C4-2B (cell line): Measurements from ENCODE around the gene SLC38A5.

ENCODE experiments used
- H3K27ac ChIP-seq: fragments of 450-650 bp; 2 replicates; pipeline ENCODE4 v1.5.1; 2017
- ZFX ChIP-seq: fragments of 450-650 bp; IDR thresholded peaks from 2 replicates; pipeline ENCODE4 v1.6.1; 2017
- TF ChIP-seq, protein P1 (sequence below): fragments of 450-650 bp; conservative IDR thresholded peaks from 2 replicates; pipeline ENCODE4 v1.5.1; 2017; ENCODE audit warnings: mild to moderate bottlenecking

Gene SLC38A5

DNA sequence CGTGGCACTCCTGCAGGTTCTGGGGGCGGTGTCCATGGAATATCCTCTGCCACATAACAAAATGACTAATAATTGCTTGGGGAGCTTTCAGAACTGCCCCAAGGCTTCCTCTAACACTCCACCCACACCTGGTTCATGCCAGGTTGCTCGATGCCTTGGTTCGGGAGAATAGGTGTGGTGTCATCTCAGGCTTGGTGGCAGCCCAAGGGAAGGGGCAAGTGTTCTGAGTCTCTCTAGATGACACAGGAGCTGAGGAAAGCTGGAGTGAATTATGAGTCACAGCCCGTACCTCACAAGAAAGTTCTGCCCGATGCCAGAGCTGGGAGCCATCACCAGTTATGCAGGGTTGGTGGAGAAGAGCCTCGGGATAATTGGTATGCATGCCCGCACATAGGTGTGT is 20.6 kb upstream of the SLC38A5 start:
- no peak overlapping the region for H3K27ac ChIP-seq
- TF ChIP-seq ZFX: no peak
- TF ChIP-seq, protein P1, sequence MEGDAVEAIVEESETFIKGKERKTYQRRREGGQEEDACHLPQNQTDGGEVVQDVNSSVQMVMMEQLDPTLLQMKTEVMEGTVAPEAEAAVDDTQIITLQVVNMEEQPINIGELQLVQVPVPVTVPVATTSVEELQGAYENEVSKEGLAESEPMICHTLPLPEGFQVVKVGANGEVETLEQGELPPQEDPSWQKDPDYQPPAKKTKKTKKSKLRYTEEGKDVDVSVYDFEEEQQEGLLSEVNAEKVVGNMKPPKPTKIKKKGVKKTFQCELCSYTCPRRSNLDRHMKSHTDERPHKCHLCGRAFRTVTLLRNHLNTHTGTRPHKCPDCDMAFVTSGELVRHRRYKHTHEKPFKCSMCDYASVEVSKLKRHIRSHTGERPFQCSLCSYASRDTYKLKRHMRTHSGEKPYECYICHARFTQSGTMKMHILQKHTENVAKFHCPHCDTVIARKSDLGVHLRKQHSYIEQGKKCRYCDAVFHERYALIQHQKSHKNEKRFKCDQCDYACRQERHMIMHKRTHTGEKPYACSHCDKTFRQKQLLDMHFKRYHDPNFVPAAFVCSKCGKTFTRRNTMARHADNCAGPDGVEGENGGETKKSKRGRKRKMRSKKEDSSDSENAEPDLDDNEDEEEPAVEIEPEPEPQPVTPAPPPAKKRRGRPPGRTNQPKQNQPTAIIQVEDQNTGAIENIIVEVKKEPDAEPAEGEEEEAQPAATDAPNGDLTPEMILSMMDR: no peak

DNA sequence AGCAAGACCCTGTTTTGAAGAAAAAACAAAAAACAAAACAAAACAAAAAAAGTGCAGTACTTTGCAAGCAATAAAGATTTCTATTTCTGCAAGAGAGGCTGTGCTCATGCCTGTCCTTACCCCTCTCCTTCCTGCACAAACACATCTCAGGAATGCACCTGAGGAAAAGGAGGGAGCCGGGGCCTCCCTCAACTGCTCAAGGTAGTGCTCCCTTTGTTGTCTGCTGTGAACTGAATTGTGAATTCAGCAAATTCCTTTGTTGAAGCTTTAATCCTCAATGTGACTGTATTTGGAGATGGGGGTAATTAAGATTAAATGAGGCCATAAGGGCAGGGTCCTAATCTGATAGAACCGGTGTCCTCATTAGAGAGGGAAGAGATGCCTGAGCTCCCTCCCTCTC is 19.8 kb upstream of the SLC38A5 start:
- no peak overlapping the region for H3K27ac ChIP-seq

DNA sequence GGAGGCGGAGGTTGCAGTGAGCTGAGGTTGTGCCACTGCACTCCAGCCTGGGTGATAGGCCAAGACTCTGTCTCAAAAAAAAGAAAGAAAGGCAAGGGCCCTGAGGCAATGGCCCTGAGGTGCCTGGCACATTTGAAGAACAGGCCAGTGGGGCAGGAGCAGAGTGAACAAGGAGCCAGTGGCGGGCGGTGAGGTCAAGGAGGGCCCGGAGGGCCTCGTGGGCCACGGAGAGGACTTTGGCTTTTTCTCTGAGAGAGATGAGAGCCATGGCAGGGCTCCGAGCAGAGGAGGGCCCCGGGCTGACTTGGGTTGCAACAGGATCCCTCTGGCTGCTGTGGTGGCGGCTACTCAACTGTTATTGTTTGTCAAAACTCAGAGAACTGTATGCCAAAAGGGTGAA is 19.2 kb upstream of the SLC38A5 start:
- TF ChIP-seq, protein P1: no peak
- no peak for TF ChIP-seq ZFX
- H3K27ac ChIP-seq: no peak overlapping the region

More for the DNA sequence above, 19.8 kb upstream of the SLC38A5 start:
- no peak for TF ChIP-seq ZFX
- TF ChIP-seq, protein P1: no peak

DNA sequence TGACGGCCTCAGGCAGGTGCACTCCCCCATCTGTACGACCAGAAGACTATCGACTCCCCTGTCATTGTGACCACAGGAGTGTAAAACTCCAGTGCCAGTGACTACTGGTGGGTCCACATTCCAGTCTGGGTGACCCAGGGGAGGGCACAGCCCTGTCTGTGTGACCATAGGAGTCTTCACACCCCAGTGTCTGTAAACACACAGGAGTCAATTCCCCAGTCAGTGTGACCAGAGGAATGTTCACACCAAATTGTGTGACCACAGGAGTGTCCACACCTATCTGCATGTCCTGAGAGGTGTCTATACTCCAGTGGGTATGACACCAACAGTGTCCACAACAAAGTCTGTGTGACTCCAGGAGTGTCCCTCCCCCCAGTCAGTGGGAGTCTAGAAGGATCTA is 18.0 kb upstream of the SLC38A5 start:
- no peak overlapping the region for H3K27ac ChIP-seq
- TF ChIP-seq, protein P1: no peak
- no peak for TF ChIP-seq ZFX

DNA sequence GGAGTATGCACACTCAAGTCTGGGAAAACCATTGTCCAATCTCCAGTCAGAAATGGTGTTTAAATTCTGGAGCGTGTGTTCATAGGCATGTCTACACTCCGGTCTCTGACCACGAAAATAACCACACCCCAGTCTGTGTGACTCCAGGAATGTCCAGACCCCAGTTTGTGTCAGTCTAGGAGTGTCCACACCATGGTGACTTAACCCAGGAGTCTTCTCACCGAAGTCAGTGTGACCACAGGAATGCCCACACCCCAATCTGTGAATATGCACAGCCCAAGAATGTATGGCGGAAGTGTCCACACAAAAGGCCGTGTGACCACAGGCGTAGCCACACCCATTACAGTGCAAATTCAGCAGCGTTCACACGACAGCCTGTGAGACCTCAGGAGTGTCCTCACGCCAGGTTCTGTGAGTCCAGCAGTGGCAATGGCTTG is 17.3 kb upstream of the SLC38A5 start:
- TF ChIP-seq, protein P1: no peak
- TF ChIP-seq ZFX: no peak
- no peak overlapping the region for H3K27ac ChIP-seq

DNA sequence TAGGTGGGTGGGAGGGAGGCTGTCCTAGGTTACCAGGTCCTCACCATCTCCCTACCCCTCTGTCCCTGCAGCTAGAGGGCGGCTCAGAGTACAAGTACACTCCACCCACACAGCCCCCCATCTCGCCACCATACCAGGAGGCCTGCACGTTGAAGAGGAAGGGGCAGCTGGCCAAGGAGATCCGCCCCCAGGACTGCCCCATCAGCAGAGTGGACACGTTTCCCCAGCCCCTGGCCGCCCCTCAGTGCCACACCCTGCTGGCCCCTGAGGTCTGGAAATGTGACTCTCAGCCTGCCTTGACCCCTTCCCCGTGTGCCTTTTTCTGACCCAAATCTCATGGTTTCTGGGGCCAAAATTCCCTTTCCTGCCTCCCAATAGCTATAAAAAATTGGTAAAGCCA is 12.5 kb upstream of the SLC38A5 start:
- no peak overlapping the region for H3K27ac ChIP-seq
- TF ChIP-seq ZFX: no peak
- TF ChIP-seq, protein P1: no peak

DNA sequence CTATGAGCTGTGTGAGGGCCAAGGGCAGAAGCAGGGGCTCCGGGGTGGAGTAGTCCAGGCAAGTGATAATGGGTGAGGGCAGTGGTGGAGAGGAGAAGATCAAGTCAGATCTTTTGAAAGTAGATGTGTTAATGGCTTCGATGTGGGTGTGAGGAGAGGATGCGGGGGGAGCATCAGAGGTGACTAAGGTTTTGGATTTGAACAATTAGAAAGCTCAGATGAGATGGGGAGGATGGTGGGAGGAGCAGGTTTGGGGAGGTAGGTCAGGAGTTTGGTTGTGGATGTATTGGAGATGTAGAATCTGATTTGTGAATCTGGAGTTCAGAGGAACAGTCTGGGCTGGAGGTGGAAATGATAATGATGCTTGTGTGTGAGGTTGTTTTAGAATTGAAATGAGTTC is 10.5 kb upstream of the SLC38A5 start:
- H3K27ac ChIP-seq: no peak overlapping the region
- no peak for TF ChIP-seq ZFX
- TF ChIP-seq, protein P1: no peak
